HL-60 (cell line): ENCODE measurements around the gene MET.

Source experiments
- DNase-seq, 2 experiments: peaks; one replicate each; pipeline ENCODE4 v3.0.0-alpha.2; 2010 to 2020; ENCODE audit warnings: low read depth in 1 of 2, low spot score in 1 of 2
- H3K27ac ChIP-seq: fragments of 250-450 bp; sonication (Bioruptor Pico); replicated peaks from 2 replicates; pipeline ENCODE4 v1.5.1; 2020; ENCODE audit warnings: mild to moderate bottlenecking, moderate library complexity
- H3K27me3 ChIP-seq: fragments of 250-450 bp; sonication (Bioruptor Pico); 2 replicates; pipeline ENCODE4 v1.5.1; 2021; ENCODE audit warnings: mild to moderate bottlenecking, moderate library complexity; ENCODE audit not compliant: insufficient read depth, poor library complexity, severe bottlenecking
- H3K4me3 ChIP-seq: replicated peaks from 2 replicates; pipeline ENCODE4 v1.5.1; 2011; ENCODE audit warnings: mild to moderate bottlenecking, control low read depth, low read length; ENCODE audit not compliant: insufficient read depth
- GABPA ChIP-seq: IDR thresholded peaks from 2 replicates; pipeline ENCODE4 v1.6.1; 2012; ENCODE audit warnings: low read depth
- POLR2AphosphoS5 ChIP-seq: IDR thresholded peaks from 2 replicates; pipeline ENCODE4 v1.6.1; 2012; ENCODE audit warnings: low read depth
- SPI1 ChIP-seq: IDR thresholded peaks from 2 replicates; pipeline ENCODE4 v1.6.1; 2012; ENCODE audit warnings: low read depth, mild to moderate bottlenecking, borderline replicate concordance
- long read RNA-seq: library from polyadenylated mRNA; unstranded; transcript quantifications from one replicate; pipeline ENCODE4 v2.0.0, GENCODE V29; 2020
- TF ChIP-seq, protein P1 (sequence below): IDR thresholded peaks from one replicate; pipeline ENCODE4 v1.5.1; 2011; ENCODE audit warnings: low read length, control low read depth, inconsistent platforms; ENCODE audit not compliant: insufficient read depth
- TF ChIP-seq, protein P2 (sequence below): IDR thresholded peaks from 2 replicates; pipeline ENCODE4 v1.6.1; 2012; ENCODE audit warnings: low read depth; ENCODE audit not compliant: insufficient replicate concordance

MET gene
- long read RNA-seq = 0 reads

DNA sequence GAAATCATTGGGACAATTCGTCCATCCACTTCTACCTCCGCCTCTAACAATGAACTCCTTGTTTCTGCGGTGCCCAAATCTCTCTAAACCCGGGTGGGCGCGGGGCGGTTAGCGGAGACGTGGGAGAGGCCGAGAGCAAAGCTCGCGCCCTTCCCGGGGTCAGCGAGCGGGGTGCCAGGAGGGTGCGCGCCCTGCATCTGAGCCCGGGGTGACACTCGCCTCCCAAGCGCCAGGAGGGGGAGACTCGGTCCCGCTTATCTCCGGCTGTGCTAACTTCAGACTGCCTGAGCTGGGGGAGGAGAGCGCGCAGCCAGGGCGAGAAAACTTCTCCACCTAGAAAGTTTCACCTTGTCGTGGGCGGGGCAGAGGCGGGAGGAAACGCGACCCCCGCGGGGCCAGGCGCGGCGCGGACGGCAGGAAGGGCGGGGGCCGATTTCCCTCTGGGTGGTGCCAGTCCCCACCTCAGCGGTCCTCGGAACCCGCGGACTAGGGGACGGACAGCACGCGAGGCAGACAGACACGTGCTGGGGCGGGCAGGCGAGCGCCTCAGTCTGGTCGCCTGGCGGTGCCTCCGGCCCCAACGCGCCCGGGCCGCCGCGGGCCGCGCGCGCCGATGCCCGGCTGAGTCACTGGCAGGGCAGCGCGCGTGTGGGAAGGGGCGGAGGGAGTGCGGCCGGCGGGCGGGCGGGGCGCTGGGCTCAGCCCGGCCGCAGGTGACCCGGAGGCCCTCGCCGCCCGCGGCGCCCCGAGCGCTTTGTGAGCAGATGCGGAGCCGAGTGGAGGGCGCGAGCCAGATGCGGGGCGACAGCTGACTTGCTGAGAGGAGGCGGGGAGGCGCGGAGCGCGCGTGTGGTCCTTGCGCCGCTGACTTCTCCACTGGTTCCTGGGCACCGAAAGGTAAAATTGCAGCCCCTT lies at the start of gene MET:
Gene MET (plus strand): TSS at position 516 of the 915 bp plus-strand sequence. CDS start 26,889 bp downstream, outside the sequence.
- Histone ChIP-seq H3K4me3 (peak within 1 kb of the TSS; percentile 38), H3K27me3 (peaks cover 21% of the 10 kb centered on the region), H3K27ac (no peak within 1 kb of the TSS)
- TF ChIP-seq POLR2AphosphoS5 = no peak
- TF ChIP-seq SPI1 = no peak
- TF ChIP-seq GABPA = no peak
- TF ChIP-seq, protein P1, sequence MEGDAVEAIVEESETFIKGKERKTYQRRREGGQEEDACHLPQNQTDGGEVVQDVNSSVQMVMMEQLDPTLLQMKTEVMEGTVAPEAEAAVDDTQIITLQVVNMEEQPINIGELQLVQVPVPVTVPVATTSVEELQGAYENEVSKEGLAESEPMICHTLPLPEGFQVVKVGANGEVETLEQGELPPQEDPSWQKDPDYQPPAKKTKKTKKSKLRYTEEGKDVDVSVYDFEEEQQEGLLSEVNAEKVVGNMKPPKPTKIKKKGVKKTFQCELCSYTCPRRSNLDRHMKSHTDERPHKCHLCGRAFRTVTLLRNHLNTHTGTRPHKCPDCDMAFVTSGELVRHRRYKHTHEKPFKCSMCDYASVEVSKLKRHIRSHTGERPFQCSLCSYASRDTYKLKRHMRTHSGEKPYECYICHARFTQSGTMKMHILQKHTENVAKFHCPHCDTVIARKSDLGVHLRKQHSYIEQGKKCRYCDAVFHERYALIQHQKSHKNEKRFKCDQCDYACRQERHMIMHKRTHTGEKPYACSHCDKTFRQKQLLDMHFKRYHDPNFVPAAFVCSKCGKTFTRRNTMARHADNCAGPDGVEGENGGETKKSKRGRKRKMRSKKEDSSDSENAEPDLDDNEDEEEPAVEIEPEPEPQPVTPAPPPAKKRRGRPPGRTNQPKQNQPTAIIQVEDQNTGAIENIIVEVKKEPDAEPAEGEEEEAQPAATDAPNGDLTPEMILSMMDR = no peak
- TF ChIP-seq, protein P2, sequence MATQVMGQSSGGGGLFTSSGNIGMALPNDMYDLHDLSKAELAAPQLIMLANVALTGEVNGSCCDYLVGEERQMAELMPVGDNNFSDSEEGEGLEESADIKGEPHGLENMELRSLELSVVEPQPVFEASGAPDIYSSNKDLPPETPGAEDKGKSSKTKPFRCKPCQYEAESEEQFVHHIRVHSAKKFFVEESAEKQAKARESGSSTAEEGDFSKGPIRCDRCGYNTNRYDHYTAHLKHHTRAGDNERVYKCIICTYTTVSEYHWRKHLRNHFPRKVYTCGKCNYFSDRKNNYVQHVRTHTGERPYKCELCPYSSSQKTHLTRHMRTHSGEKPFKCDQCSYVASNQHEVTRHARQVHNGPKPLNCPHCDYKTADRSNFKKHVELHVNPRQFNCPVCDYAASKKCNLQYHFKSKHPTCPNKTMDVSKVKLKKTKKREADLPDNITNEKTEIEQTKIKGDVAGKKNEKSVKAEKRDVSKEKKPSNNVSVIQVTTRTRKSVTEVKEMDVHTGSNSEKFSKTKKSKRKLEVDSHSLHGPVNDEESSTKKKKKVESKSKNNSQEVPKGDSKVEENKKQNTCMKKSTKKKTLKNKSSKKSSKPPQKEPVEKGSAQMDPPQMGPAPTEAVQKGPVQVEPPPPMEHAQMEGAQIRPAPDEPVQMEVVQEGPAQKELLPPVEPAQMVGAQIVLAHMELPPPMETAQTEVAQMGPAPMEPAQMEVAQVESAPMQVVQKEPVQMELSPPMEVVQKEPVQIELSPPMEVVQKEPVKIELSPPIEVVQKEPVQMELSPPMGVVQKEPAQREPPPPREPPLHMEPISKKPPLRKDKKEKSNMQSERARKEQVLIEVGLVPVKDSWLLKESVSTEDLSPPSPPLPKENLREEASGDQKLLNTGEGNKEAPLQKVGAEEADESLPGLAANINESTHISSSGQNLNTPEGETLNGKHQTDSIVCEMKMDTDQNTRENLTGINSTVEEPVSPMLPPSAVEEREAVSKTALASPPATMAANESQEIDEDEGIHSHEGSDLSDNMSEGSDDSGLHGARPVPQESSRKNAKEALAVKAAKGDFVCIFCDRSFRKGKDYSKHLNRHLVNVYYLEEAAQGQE = no peak
- peak in 1 of 2 experiments; percentile 25 for DNase-seq

DNA sequence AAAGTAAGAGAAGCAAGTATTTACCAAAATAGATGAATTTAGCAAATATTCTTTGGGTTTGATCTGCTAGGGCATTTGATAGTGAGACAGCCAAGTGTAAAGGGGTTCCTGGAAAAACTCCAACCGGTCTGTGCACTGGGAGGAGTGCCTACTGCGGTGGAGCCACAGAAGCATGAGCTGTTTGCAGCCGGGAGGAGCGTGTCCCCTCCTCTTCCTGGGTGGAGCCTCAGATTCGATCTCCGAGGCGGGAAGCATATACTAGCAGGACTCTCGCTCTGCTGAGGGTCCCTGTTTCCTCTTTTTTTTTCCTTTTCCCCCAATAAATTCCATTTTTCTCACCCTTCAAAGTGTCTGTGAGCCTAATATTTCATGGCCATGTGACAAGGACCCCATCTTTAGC lies 45.1 kb upstream of the MET start:
- H3K4me3 ChIP-seq = no peak overlapping the region

DNA sequence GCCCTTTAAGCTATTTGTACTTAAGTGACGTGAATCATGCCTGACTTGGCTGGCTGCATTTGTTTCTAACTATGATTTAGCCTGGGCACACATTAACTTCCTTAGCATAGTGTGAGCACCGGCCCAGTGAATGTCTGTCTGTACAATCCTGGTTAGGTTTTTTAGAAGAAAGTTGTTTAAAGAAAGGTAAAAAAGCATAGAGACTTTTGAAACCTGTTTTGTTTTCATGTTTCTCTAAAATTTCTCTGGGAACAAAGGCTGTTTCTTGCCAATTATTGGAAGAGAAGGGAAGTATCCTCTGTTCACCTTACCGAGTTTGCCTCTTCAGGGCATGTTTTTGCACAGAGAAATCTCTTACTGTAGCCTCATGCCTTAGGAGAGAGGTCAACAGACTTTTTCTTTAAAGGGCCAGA lies 42.9 kb upstream of the MET start:
- TF ChIP-seq, protein P2 = no peak
- TF ChIP-seq SPI1 = no peak
- no peak for TF ChIP-seq POLR2AphosphoS5
- TF ChIP-seq GABPA = no peak
- TF ChIP-seq, protein P1 = no peak
- Histone ChIP-seq H3K27ac (no peak overlapping the region), H3K27me3 (peaks cover 7% of the 10 kb centered on the region), H3K4me3 (no peak overlapping the region)
- DNase-seq = no peak

More for the DNA sequence above, 45.1 kb upstream of the MET start:
- Histone ChIP-seq H3K27me3 (peaks cover 9% of the 10 kb centered on the region), H3K27ac (no peak overlapping the region)
- no peak for DNase-seq
- TF ChIP-seq, protein P2 = no peak
- TF ChIP-seq POLR2AphosphoS5 (no peak), SPI1 (no peak)
